CD4-positive, alpha-beta T cell treated with Interleukin-15 for 1 hour (primary cell): Measurements from ENCODE around the gene DSCAM.
"Not testable (repeated sequence)": the region's sequence is repeated elsewhere in the genome, so short reads cannot be mapped to it uniquely, and the experiment has no call there.

Experiments
- DNase-seq: peaks from one replicate; pipeline ENCODE4 v3.0.0-alpha.2; 2020

Gene DSCAM, protein sequence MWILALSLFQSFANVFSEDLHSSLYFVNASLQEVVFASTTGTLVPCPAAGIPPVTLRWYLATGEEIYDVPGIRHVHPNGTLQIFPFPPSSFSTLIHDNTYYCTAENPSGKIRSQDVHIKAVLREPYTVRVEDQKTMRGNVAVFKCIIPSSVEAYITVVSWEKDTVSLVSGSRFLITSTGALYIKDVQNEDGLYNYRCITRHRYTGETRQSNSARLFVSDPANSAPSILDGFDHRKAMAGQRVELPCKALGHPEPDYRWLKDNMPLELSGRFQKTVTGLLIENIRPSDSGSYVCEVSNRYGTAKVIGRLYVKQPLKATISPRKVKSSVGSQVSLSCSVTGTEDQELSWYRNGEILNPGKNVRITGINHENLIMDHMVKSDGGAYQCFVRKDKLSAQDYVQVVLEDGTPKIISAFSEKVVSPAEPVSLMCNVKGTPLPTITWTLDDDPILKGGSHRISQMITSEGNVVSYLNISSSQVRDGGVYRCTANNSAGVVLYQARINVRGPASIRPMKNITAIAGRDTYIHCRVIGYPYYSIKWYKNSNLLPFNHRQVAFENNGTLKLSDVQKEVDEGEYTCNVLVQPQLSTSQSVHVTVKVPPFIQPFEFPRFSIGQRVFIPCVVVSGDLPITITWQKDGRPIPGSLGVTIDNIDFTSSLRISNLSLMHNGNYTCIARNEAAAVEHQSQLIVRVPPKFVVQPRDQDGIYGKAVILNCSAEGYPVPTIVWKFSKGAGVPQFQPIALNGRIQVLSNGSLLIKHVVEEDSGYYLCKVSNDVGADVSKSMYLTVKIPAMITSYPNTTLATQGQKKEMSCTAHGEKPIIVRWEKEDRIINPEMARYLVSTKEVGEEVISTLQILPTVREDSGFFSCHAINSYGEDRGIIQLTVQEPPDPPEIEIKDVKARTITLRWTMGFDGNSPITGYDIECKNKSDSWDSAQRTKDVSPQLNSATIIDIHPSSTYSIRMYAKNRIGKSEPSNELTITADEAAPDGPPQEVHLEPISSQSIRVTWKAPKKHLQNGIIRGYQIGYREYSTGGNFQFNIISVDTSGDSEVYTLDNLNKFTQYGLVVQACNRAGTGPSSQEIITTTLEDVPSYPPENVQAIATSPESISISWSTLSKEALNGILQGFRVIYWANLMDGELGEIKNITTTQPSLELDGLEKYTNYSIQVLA (N-terminal part only)

DNA sequence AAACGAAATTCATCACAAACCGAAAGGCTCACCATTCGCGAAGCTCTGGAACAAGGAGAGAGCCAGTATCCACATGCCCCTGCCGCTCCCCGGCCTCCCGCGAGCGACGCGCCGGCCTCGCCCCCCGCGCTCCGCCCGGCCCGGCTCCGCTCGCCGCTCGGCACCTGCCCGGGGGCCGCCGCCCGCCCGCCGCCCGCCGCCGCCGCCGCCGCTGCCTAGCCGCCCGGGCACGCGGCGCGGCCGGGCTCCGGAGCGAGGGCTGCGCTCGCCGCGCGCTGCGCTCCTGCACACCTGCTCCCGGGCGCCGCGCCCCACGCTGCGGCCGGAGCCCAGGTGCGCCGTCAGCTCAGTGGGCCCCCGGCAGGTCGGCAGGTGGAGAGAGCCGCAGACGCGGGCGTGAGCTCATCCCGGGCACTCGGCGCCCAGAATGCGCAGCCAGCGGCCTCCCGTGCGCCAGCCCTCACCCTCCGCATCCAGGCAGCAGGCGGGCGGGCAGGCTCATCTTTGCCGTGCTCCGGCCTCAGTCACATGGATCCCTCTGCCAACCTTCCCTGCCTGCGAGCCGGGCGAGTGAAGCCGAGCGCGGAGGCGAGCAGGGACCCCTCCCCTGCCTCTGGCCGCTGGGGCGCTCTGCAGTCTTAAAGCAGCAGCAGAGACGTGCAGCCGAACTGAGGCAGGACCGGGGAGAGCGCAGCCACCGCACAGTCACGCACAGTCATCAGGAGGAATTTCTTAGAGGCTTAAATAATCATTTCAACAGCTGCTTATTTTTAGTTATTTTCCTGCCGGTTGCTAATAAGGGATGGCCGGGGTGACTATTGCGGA lies at the start of gene DSCAM:
Gene DSCAM, minus strand, starts transcription at position 572 of the 825 bp plus-strand sequence. Its CDS starts 497 bp downstream, at position 75.
- no peak for DNase-seq

DNA sequence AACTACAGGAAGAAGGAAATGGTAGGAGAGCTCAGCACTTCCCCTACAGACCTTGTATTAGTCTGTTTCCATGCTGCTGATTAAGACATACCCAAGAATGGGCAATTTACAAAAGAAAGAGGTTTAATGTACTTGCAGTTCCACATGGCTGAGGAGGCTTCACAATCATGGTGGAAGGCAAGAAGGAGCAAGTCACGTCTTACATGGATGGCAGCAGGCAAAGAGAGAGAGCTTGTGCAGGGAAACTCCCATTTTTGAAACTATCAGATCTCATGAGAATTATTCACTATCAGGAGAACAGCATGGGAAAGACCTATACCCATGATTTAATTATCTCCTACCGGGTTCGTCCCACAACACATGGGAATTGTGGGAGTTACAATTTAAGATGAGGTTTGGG lies 48.7 kb upstream of the DSCAM start:
- not testable (repeated sequence) for DNase-seq

DNA sequence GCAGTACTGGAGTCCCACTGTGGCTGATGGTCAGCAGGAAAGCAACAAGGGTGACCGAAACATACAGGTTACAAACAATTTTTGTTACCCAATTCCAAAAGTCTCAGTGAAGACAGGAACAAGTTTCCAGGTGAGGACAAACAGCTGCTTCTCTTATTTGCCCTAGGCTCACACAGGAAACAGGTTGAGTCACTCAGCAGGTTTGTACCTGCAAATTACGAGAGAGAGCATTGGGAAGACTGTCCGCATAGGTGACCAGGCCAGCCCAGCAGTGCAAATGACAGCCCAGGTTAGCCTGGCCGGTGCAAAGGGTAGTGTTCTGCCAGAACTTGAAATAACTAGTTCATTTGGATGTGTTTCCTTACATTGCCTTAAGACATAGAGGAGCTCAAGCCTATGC lies 40.0 kb upstream of the DSCAM start:
- no peak for DNase-seq

DNA sequence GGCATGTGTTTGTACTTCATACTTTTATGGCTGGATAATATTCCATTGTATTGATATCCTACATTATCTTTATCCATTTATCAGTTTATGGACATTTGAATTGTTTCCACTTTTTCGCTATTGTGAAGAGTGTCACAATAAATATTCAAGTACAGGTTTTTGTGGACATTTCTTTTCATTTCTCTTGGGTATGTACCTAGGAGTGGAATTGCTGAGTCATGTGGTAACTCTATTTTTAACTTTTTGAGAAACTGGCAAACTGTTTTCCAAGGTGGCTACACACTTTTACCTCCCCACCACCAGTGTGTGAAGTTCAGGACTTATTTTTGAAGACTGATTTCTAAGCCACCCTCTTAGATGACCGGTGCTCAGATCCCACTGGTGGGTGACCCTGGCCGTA lies 39.0 kb upstream of the DSCAM start:
- DNase-seq: no peak

DNA sequence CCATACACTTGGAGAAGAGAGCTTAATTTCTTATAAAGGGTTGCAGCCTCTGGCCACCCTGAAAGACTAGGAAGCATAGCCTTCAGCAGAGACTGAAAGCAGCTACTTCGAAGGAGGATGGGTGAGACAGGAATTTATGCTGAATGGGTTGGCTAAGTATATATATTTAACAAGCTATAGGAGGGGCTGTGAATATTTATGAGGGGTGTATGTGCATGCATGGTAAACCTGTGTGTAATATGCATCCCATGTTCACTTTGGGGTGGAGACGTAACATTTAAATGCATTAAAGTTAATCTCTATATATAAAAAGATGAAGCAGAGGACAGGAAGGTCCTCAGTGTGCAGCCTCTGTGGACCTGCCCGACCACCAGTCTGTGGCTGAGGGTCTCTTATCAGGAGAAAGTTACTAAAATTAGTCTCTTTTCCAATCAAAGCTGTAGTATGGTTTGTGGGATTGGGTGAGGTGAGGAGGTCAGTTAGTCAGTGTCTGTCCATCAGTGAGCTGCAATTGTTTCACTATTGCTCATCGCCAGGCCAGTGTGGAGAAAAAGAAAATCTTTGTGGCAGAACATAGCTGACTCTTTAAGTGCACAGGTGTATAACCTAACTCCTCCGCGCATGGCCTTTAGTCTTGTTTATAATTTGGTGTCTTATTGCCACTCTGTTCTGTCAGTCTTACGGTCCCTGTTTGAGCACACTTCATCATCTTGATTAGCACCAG lies 35.4 kb upstream of the DSCAM start:
- DNase-seq: no peak

DNA sequence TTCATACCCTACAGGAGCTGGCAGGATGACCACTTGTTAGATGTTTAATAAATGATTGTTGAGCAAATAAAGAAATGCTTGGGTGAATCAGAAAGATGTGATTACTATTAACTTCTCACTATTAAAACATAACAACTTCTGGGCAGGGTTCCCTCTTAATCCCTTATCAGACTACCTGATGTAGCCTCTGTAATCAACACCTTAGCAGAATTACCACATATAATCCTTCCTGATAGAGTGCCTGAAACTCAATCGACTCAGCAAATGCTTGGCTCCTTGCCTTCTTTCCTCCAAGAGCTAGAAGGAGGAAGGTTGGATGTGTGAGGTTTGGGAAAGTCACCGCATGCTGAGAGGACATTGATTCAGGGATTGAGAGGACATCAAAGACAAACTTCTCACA lies 34.8 kb upstream of the DSCAM start:
- DNase-seq: no peak

DNA sequence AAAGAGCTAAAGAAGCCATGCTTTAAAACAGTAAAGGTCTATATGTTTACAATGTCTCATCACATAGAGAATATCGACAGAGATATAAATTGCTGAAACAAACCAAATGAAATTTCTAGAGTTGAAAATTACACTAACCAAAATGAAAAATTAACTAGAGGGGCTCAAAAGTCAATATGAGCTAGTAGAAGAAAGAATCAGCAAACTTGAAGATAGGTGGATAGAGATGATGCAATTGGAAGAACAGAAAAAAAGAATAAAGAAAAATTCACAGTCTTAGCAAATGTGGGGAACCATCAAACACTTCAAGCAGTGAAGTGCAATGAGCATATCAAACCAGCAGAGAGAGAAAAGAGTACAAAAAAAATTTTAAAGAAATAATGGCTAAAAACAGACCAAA lies 24.1 kb upstream of the DSCAM start:
- no peak for DNase-seq

DNA sequence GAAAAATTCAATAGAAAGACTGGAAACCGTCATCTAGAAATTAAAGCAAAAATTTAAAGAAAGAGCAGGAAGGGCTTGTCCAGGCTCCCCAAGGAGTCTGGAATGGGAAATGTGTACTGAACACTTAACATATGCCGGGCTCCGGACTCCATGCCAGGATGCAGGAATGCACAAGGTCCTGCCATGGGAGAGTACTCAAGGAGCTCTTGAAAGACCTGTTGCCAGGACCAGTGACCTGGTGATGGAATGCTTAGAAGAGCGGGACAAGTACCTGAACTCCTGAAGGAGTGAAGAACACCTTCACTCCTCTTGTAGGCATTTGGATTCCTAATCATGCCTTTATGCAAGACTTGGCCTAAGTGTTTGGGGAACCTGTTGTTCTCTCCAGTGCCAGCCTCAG lies 16.9 kb upstream of the DSCAM start:
- DNase-seq: no peak

DNA sequence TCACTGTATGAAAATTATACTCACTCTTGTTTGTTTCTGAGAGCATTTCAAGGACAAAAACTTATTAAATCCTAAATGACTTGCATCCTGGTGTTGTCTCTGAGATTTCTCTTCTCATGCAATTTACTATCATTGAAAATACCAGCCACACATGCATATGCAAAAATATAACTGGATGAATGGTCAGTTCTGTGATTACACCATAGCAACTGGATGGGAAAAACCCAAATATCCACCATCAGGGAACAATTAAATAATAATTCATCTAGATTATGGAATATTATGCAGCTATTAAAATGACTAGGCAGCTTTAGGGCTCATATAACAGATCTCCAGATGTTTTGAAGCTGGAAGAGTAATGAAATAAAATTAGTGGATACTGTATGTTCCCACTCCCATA lies 11.6 kb upstream of the DSCAM start:
- no peak for DNase-seq

DNA sequence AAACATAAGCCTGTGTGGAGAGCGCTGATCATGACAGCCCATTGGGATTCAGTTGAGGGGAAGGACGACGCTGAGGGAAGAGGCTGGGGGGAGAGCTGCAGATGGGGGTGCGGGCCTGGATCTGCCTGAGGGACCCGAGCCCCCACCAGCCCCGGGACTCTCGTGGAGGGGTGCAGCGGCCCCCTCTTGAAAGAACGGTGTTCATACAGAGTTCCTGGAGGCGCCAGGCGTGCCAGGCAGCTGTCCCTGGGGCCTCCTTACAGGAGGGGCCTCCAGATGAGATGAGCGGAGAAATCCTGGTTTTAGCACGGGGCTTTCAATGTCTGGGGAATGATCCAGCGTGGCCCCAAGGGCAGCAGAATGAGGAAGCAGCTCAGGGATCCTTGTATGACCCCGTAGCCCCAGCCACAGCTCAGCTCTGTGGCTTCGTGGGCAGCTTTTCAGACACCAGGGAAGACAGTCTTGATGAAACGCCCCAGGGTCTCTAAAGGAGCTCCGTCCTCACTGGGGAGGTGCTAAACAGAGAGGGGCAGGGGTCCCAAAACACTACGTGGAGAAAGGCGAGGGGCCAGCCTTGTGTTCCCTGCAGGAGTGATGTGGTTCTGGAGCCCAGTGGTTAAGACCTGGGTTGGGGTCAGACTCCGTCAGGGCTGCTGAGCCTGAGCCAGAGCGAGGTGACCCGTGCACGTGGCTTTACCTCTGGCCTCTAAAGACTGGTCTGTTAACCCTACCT lies 7.2 kb upstream of the DSCAM start:
- DNase-seq: no peak

DNA sequence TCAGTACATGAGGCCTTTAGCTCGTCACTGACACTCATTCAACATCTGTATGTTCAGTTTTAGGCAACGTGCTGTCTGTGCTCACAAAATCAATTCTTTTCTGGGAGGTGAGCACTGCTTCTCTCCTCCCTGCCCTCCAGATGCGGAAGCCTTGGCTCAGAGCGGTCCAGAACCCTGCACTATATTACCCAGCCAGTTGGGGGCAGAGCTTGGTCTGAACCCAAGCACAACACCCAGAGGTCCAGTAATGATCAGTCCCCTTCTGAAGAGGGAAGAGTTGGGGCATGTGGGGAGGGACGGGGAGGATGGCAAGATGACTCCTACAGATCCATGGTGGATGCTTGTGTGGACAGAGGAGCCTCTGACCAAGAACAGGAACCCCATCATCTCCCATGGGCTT lies 5.6 kb upstream of the DSCAM start:
- DNase-seq: no peak

DNA sequence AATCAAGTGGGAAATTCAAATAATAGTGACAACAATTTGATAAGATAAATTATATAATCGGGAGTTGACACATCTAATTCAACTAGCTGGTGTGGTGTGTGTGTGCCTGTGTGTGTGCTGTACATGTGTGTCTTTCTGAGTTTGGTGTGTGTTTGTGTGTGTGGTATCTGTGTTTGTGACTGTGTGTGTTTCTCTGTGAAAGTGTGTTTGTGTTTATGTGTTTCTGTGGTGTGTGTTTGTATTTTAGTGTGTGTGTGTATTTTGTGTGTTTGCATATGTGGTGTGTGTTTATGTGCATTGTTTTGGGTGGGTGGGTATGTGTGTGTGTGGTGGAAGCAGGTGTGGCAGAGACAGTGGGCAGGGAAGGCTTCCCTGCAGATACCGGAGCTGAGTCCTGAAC lies 4.8 kb upstream of the DSCAM start:
- no peak for DNase-seq

DNA sequence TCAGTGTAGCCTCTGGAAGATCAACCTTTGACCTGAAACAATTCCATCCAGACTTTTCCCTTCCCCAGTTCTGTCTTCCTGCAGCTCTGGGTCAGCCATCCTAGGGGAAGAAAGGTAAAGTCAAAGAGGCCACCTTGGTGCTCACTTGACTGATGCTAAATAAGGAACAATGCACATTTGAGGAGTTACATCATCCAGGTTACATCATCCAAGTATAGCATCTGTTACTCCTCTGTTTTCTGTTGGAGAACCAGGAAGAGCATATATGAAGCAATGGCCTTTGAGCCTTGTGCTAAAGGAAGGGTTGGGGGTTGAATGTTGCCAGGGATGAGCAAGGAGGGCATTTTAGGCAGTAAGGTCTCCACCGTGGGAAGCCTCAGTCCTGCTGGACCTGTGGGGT lies 3.1 kb upstream of the DSCAM start:
- DNase-seq: no peak

DNA sequence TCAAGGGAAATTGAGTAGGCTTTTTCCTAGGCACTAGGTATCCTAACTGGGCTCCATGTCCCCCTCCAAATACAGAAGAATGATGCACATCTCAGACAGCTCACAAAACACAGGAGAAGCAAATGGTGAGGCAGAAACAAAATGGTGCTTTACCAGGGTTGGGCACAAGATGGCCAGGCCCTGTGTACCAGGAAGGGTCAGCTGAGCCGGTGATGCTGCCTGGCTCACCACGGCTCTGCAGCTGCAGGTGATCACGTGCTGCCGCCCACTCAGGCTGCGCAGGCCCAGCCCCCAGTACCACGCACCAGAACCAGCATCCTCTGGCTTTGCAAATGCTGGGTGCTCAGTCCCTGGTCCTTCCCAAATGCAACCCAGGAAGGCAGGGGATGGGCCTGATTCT lies 993 bp upstream of the DSCAM start:
- no peak for DNase-seq

DNA sequence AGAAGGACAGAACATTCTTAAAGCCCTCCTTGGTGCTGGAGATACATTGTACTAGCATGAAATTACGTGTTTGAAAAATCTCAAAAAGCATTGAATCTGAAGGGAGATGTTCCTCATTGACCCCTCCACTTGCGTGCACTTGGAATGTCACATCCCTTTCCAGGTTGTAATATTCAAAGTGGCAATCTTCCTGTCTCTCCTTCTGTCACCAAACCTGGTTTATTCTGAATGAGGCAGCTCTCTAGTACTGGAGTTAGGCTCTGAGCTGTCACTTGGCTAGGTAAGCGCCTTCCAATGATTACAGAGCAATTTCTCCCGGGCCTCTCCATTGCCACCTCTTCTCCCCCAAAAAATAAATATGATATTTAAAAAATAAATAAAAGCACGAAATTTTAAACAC lies 855 bp downstream of the DSCAM start:
- no peak for DNase-seq

DNA sequence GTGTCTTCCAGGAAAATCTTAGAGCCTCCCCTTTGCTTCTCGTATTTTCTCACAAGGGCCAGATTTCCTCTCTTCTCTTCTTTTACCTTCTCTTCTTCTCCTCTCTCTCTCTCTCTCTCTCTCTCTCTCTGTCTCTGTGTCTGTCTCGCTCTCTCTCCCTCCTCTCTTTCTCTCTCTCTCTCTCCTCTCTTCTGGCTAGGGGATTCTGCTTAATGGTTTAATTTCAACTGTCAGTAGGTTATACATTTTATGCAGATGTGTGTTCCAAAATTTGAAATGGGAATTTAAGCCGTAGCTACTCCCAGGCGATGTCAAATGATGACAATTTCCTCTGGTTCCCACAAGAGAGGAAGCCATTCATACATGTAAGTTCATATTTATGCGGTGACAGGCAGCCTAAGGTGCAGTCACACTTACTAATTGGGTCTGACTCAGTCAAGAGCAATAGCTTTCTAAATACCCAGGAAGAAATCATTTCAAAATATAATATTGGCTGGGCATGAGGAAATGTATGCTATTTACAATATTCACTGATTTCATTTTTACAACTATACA lies 1.4 kb downstream of the DSCAM start:
- DNase-seq: no peak

DNA sequence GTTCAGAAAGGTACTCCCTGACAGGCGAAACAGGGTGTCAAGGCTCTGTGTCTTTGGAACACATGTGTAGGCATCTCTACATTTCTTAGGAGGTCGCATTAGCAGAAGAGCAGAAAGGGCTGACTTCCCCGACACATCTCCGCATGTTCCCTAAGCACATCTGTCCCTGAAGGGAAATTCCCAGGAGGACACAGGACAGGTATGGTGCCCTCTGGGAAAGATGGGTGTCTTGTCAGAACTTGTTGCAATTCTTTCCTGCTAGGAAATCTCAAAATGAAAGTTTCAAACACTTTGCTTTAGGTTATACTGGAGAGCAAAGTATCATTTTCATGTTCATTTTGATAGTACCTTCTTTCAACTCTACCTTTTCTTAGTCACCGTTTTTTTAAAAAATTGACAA lies 2.0 kb downstream of the DSCAM start:
- no peak for DNase-seq

DNA sequence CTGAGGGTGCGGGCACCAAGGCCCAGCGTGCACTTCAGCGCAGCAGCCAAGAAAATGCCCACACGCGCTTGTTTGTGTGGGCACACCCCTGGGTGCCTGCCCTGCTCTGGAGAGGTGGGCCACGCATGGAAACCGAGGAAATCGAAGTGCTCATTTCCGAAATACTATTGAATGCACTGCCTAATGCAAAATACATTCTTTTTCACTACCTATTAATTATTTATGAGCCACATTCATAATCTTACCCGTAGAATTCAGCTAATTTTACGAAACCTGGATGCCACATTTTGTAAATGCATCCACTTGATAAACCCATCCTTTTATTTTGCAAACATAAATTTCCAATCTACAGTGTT lies 4.8 kb downstream of the DSCAM start:
- DNase-seq: no peak

DNA sequence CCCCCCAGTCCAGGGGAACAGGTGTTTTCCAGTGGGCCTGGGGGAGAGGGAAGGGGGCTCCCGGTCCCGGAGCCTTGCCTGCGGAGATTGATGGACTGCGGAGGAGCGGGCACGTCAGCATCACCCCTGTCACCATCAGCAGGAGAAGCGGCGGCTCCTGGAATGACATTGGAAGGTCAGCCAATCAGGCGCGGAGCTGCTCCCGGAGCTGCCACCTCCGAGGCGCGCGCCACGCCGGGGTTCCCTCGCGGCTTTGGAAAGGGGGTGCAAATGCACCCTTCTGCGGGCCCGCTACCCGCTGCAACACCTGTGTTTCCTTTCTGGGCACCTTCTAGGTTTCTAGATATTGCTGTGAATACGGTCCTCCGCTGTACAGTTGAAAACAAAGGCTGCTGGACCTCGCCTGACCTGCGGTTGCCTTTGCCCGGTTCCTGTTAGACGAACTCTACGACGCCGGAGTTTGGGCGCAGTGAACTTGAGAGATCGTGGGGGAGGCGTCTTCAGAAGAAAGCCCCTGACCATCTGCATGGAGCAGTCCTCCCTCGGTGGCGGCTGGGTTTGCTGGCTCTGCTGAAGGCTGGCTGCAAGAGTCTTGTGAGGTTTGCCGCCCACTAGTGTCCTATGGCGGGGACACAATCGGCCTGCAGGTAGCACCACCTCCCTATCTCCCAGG lies 5.3 kb downstream of the DSCAM start:
- DNase-seq: no peak

DNA sequence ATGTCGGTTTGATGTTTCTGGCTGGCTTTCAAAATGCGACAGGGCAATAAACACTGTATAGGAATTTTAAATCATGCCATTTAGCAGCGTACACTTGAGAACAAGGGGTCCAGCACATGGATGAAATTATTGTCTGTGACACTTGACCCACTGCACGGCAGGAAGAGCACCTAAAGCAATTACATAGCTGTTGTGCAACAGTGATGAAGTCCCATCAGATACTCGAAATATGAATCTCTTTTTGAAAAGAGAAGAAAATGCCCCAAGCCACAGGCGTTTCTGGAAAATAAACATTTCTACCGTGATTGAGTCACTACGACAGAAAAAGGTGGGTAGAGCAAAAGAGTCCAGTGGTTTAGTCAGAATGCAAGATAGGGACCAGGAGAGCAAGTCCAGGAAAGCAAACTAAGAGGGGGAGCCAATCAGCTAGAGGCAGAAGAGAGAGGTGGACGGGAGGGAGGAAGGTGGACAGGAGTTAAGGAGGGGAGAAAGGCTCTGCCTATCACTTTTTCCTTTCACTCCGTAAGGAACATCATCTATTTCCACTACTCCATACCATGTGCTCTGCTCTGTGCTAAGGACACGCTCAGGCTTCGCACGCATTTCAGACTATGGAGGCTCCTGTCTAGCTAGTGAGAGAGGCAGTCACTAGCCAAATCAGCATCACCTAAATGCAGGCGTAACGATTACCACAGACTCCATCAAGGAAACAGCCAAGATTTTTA lies 6.4 kb downstream of the DSCAM start:
- DNase-seq: no peak
